GM19035 (cell line): ENCODE data around the gene IQGAP2.
"Not testable (repeated sequence)": the region's sequence is repeated elsewhere in the genome, so short reads cannot be mapped to it uniquely, and the experiment has no call there.

Source experiments
- ATAC-seq: cut with Tn5 transposase; IDR thresholded peaks from one replicate; pipeline ENCODE4 v1.9.1; 2021; ENCODE audit not compliant: unreplicated experiment

Gene IQGAP2

GRCh38 chr5:76733049-76733417 is 329.9 kb downstream of the IQGAP2 start:
- ATAC-seq, result peak; percentile 75

- no peak for ATAC-seq
Measured at GRCh38 chr5:76735762-76736545, 332.9 kb downstream of the IQGAP2 start.

GRCh38 chr5:76736679-76737556 is 333.8 kb downstream of the IQGAP2 start:
- ATAC-seq, result peak; percentile 26

GRCh38 chr5:76737846-76738245 is 334.8 kb downstream of the IQGAP2 start:
- no peak for ATAC-seq

- not testable (repeated sequence) for ATAC-seq
Measured at GRCh38 chr5:76741506-76741905, 338.4 kb downstream of the IQGAP2 start.

- ATAC-seq, result no peak
Measured at GRCh38 chr5:76742583-76742982, 339.5 kb downstream of the IQGAP2 start.

GRCh38 chr5:76744632-76745031 is 341.5 kb downstream of the IQGAP2 start:
- ATAC-seq, result no peak

- ATAC-seq, result no peak
Measured at GRCh38 chr5:76745670-76746069, 342.6 kb downstream of the IQGAP2 start.

GRCh38 chr5:76746677-76747076 is 343.6 kb downstream of the IQGAP2 start:
- no peak for ATAC-seq

GRCh38 chr5:76747706-76748105 is 344.6 kb downstream of the IQGAP2 start:
- ATAC-seq, result no peak

GRCh38 chr5:76751291-76751690 is 348.2 kb downstream of the IQGAP2 start:
- ATAC-seq, result no peak

- no peak for ATAC-seq
Measured at GRCh38 chr5:76754668-76755078, 351.6 kb downstream of the IQGAP2 start.

- ATAC-seq, result no peak
Measured at GRCh38 chr5:76755779-76756637, 352.9 kb downstream of the IQGAP2 start.

- no peak for ATAC-seq
Measured at GRCh38 chr5:76757049-76757448, 354.0 kb downstream of the IQGAP2 start.
